Esophagus muscularis mucosa (tissue), 4 donors: ENCODE data around the gene SFMBT1. TPM values are rescaled to one million over a fixed set of nuclear protein-coding genes. Genes with fewer than 3 reads are reported as not detected.

Experiments
- DNase-seq: peaks from one replicate; pipeline ENCODE4 v3.0.0-alpha.2; 2017; ENCODE audit errors: extremely low spot score
- H3K27ac ChIP-seq, 4 donors: fragments of 200-600 bp; sonication (generic); replicated peaks in 1 of 4; 1 replicate in 3 of 4; 2 replicates in 1 of 4; pipeline ENCODE4 v1.5.1; 2016 to 2019; ENCODE audit warnings: mild to moderate bottlenecking in 1 of 4
- H3K27me3 ChIP-seq, 4 donors: fragments of 200-600 bp; sonication (generic); one replicate each; pipeline versions ENCODE4 v1.5.1 to v1.6.0; 2016 to 2019
- H3K36me3 ChIP-seq, 4 donors: fragments of 200-600 bp; sonication (generic); one replicate each; pipeline ENCODE4 v1.5.1; 2016 to 2019
- H3K4me1 ChIP-seq, 4 donors: fragments of 200-600 bp; sonication (generic); one replicate each; pipeline ENCODE4 v1.5.1; 2016 to 2019
- H3K4me3 ChIP-seq, 4 donors: fragments of 200-600 bp; sonication (generic); 1 replicate in 2 of 4; 2 replicates in 2 of 4; pipeline ENCODE4 v1.5.1; 2016 to 2019; ENCODE audit warnings: mild to moderate bottlenecking in 4 of 4, moderate library complexity in 1 of 4
- H3K9me3 ChIP-seq, 4 donors: fragments of 200-600 bp; sonication (generic); 1 replicate in 3 of 4; 2 replicates in 1 of 4; pipeline ENCODE4 v1.5.1; 2016 to 2019
- EP300 ChIP-seq: sonication (generic); formaldehyde crosslinking; IDR thresholded peaks from one replicate; pipeline ENCODE4 v1.6.1; 2017; ENCODE audit warnings: antibody characterized with exemption
- POLR2A ChIP-seq: fragments of 450-650 bp; IDR thresholded peaks from one replicate; pipeline ENCODE4 v1.6.1; 2017; ENCODE audit warnings: antibody characterized with exemption, moderate library complexity, mild to moderate bottlenecking, low read depth
- POLR2AphosphoS5 ChIP-seq, 2 donors: sonication (generic); formaldehyde crosslinking; IDR thresholded peaks; one replicate each; pipeline ENCODE4 v1.6.1; 2017; ENCODE audit warnings: antibody characterized with exemption in 2 of 2
- WGBS: methylation state at CpG from one replicate; pipeline ENCODE4 v1.1.5; 2018; 5-methylcytosine and 5-hydroxymethylcytosine counted together
- intact Hi-C: fragments of 100-400 bp; cut with DNase I; formaldehyde crosslinking; loops from one replicate; pipeline ENCODE4 v1.15.1; 2023
- total RNA-seq, 4 donors: library from RNA; depleted of rRNA; stranded (reverse); fragments of >200 nt; gene quantifications; one replicate each; pipeline versions ENCODE4 v1.1.0 to v1.2.1, GENCODE V29; 2016
- TF ChIP-seq, protein P1 (sequence below), 3 experiments: fragments of 200-600 bp in 2 of 3; fragments of 450-650 bp in 1 of 3; sonication (generic) in 2 of 3; IDR thresholded peaks; one replicate each; pipeline ENCODE4 v1.5.1; 2017 to 2019; ENCODE audit warnings: antibody characterized with exemption in 3 of 3, mild to moderate bottlenecking in 2 of 3, moderate library complexity in 1 of 3

The SFMBT1 gene
- total RNA-seq, 4 donors from 2014 or later: 15.4 to 27.6 (median 21.4) TPM

DNA sequence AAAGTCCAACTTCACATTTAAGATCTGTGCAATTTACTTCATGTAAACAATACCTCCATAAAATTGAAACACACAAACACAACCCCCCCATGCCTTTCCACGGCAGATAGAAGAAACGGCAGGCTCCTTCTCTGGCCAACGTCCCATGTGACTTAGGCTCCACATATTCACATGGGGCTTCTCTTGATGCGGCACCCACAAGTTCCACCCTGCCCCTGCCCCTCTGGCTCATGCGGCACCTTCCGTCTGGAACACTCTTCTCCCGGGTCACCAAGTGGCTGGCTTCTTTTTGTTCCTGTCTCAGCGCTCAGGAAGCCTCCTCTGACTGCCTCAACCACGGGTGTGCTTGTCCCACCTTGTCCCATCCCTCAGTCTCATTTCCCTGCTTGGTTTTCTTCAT is 174.1 kb downstream of the SFMBT1 start:
- no peaks in the 10 kb centered on the region for H3K36me3 ChIP-seq
- DNase-seq: no peak
- intact Hi-C loops: no loop called here
- peaks cover 3 to 15% (median 9%) of the 10 kb centered on the region in 4 donors for H3K4me1 ChIP-seq
- H3K9me3 ChIP-seq: no peaks in the 10 kb centered on the region
- H3K4me3 ChIP-seq: no peak overlapping the region
- TF ChIP-seq POLR2AphosphoS5 (IDR thresholded peaks at IDR 0.05) (no peak), POLR2A (no peak), EP300 (no peak)
- TF ChIP-seq, protein P1, sequence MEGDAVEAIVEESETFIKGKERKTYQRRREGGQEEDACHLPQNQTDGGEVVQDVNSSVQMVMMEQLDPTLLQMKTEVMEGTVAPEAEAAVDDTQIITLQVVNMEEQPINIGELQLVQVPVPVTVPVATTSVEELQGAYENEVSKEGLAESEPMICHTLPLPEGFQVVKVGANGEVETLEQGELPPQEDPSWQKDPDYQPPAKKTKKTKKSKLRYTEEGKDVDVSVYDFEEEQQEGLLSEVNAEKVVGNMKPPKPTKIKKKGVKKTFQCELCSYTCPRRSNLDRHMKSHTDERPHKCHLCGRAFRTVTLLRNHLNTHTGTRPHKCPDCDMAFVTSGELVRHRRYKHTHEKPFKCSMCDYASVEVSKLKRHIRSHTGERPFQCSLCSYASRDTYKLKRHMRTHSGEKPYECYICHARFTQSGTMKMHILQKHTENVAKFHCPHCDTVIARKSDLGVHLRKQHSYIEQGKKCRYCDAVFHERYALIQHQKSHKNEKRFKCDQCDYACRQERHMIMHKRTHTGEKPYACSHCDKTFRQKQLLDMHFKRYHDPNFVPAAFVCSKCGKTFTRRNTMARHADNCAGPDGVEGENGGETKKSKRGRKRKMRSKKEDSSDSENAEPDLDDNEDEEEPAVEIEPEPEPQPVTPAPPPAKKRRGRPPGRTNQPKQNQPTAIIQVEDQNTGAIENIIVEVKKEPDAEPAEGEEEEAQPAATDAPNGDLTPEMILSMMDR (IDR thresholded peaks at IDR 0.05): no peak
- no peaks in the 10 kb centered on the region for H3K27me3 ChIP-seq
- no peak overlapping the region for H3K27ac ChIP-seq
- WGBS: 84% methylated on average over 9 of the region's 9 CpGs

DNA sequence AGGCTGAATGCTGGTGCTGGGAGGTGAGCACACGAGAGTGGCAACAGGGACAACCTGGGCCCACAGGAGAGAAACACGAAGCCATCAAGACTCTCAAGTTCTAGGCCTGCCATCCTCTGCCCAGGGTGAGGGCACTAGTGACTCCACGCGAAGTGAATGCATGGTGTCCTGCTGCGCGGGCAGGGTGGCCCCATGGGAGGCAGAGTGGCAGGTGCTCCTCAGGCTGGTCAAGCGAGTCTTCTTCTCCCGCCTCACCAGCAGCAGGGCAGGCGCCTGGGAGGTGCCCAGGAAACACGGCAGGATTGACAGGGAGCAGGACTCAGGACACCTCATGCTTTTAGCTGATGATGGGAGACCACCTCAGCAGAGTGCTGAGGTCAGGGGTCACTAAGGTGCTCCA is 175.4 kb downstream of the SFMBT1 start:
- no peak for DNase-seq
- TF ChIP-seq POLR2AphosphoS5 (IDR thresholded peaks at IDR 0.05) (no peak), EP300 (no peak), POLR2A (no peak)
- TF ChIP-seq, protein P1 (IDR thresholded peaks at IDR 0.05): no peak
- 94% methylated on average over 8 of the region's 10 CpGs for WGBS
- Histone ChIP-seq H3K4me1 (peaks cover 0 to 10% (median 9%) of the 10 kb centered on the region in 4 donors), H3K27me3 (no peaks in the 10 kb centered on the region), H3K9me3 (no peaks in the 10 kb centered on the region), H3K27ac (no peak overlapping the region), H3K36me3 (no peaks in the 10 kb centered on the region), H3K4me3 (no peak overlapping the region)
- intact Hi-C loops: no loop called here

DNA sequence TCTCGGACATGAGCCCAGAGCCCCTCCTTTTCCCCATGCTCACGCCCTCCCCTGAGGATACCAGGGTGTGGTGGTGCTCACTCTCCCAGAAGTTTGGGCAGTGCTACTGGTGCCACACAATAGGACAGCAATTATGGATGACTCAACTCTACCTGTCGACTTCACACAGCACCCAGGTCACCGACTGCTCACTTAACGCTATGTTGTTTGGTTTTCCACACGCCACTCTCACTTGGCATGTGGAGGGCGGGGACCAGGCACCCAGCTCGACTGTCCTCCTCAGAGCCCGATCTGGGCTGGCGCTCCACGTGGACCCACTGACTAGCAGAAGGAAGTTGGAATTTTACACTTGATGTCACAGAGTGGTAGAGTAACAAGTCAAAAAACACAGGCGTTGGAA is 179.4 kb downstream of the SFMBT1 start:
- Histone ChIP-seq H3K4me1 (no peaks in the 10 kb centered on the region), H3K4me3 (no peak overlapping the region), H3K27ac (no peak overlapping the region), H3K27me3 (no peaks in the 10 kb centered on the region), H3K9me3 (no peaks in the 10 kb centered on the region), H3K36me3 (peaks cover 0 to under 1% (median 0%) of the 10 kb centered on the region in 4 donors)
- DNase-seq: no peak
- intact Hi-C loops: no loop called here
- TF ChIP-seq, protein P1 (IDR thresholded peaks at IDR 0.05): no peak
- TF ChIP-seq POLR2AphosphoS5 (IDR thresholded peaks at IDR 0.05) (no peak), POLR2A (no peak), EP300 (no peak)
- 98% methylated on average over 12 of the region's 12 CpGs for WGBS

DNA sequence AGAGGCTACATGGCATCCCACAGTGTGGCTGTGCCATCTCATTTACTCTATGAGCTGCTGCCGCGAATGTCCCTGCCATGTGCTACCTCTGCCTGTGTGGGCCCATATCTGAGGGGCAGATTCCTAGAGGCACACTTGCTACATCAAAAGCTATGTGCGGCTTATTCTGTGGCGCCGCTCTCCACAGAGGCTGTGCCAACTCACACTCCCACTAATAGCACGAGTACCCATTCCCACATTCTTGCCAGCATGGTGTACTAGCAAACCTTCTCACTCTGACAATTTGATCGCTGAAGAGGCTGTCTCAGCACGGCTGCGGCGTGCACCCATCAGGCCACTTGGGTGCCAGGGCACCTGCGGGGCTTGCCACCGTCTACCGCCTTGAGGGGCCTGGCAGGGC is 179.9 kb downstream of the SFMBT1 start:
- 97% methylated on average over 13 of the region's 13 CpGs for WGBS
- intact Hi-C loops: no loop called here
- TF ChIP-seq POLR2AphosphoS5 (IDR thresholded peaks at IDR 0.05) (no peak), POLR2A (no peak), EP300 (no peak)
- TF ChIP-seq, protein P1 (IDR thresholded peaks at IDR 0.05): no peak

DNA sequence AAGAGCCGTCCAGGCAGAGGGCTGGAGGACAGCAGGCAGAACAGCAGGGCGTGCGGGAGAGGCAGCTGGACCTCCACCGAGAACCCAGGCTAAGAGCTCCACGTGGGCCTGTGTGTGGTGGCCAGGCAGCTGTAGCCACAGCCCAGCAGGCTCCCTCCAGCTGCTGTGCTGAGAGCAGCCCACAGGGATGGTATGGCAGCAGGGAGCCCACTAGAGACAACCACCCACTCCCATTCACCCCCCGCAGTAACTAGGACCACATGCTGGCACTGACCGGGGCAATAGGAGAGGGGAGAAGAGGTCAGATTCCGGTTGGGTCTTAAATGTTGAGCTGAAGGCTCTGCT is 185.5 kb downstream of the SFMBT1 start:
- intact Hi-C loops: no loop called here
- TF ChIP-seq POLR2A: no peak
- TF ChIP-seq, protein P1 (IDR thresholded peaks at IDR 0.05): no peak
- no peak for TF ChIP-seq POLR2AphosphoS5 (IDR thresholded peaks at IDR 0.05)
- no peak for TF ChIP-seq EP300
- WGBS: 82% methylated on average over 8 of the region's 8 CpGs
- H3K9me3 ChIP-seq: no peaks in the 10 kb centered on the region
- H3K4me3 ChIP-seq: no peak overlapping the region
- peaks cover 0 to 7% (median 0%) of the 10 kb centered on the region in 4 donors for H3K36me3 ChIP-seq
- DNase-seq: no peak
- H3K27me3 ChIP-seq: no peaks in the 10 kb centered on the region
- no peak overlapping the region for H3K27ac ChIP-seq
- H3K4me1 ChIP-seq: peaks cover 0 to 13% (median 10%) of the 10 kb centered on the region in 4 donors

More for the DNA sequence above, 179.9 kb downstream of the SFMBT1 start:
- no peak for DNase-seq
- Histone ChIP-seq H3K4me3 (no peak overlapping the region), H3K4me1 (no peaks in the 10 kb centered on the region), H3K27ac (no peak overlapping the region), H3K9me3 (no peaks in the 10 kb centered on the region), H3K27me3 (no peaks in the 10 kb centered on the region), H3K36me3 (peaks cover 0 to 5% (median 0%) of the 10 kb centered on the region in 4 donors)
